ENCODE results near the gene EAF2.
"Not testable (repeated sequence)": the region's sequence is repeated elsewhere in the genome, so short reads cannot be mapped to it uniquely, and the experiment has no call there.

Gene EAF2

GRCh38 chr3:121855555-121855954, 20.5 kb downstream of the EAF2 start:
- H2AK5ac ChIP-seq (ENCODE audit: low read depth, low read length), result no peak overlapping the region
- no peak overlapping the region for H2BK5ac ChIP-seq (ENCODE audit: low read length)
- H3K27me3 ChIP-seq (ENCODE audit: control insufficient read depth in 3 of 3, insufficient read depth in 3 of 3, low read depth in 1 of 3, low read length in 3 of 3), result no peaks in the 10 kb centered on the region
- H4K91ac ChIP-seq (ENCODE audit: low read depth, low read length, poor library complexity), result no peak overlapping the region
- no peak overlapping the region for H2AFZ ChIP-seq (ENCODE audit: low read length)
- H4K8ac ChIP-seq (ENCODE audit: low read depth, low read length), result no peak overlapping the region
- H3K4ac ChIP-seq (ENCODE audit: low read length), result no peak overlapping the region
- H3K4me3 ChIP-seq (ENCODE audit: low read length in 2 of 2), result no peak overlapping the region
- H3K14ac ChIP-seq (ENCODE audit: low read length), result no peak overlapping the region
- no peak overlapping the region for H3K4me2 ChIP-seq (ENCODE audit: insufficient read depth, low read length, poor library complexity, severe bottlenecking)
- H3K27ac ChIP-seq (replicated peaks; ENCODE audit: low read length), result no peak overlapping the region
- no peaks in the 10 kb centered on the region for H3K79me1 ChIP-seq (ENCODE audit: low read depth, low read length)
- H3K9ac ChIP-seq (ENCODE audit: low read depth, low read length, poor library complexity), result no peak overlapping the region
- H3K36me3 ChIP-seq (replicated peaks in 1 of 2; ENCODE audit: control insufficient read depth in 2 of 2, insufficient read depth in 2 of 2, low read length in 2 of 2), result peaks cover 0 to 3% of the 10 kb centered on the region in 2 donors
- WGBS, 2 donors (ENCODE audit: extremely low coverage in 2 of 2, insufficient read length in 2 of 2, insufficient replicate concordance in 1 of 2), result no CpG with 5 or more reads among the region's 5 CpGs
- no peak overlapping the region for H3K18ac ChIP-seq (ENCODE audit: low read length)
- no peak overlapping the region for H2BK120ac ChIP-seq (ENCODE audit: low read depth, low read length)
- no peak overlapping the region for H2BK15ac ChIP-seq (ENCODE audit: low read length)
- H2BK12ac ChIP-seq (ENCODE audit: low read length), result no peak overlapping the region
- no peaks in the 10 kb centered on the region for H3K4me1 ChIP-seq (ENCODE audit: control insufficient read depth in 2 of 2, insufficient read depth in 1 of 2, low read depth in 1 of 2, low read length in 2 of 2)
- no peak for DNase-seq (ENCODE audit: low spot score)
- no peak overlapping the region for H3K23ac ChIP-seq (ENCODE audit: low read depth, low read length, poor library complexity)
- H3K9me3 ChIP-seq (replicated peaks in 1 of 2; ENCODE audit: control insufficient read depth in 2 of 2, insufficient read depth in 1 of 2, low read depth in 1 of 2, low read length in 2 of 2), result no peaks in the 10 kb centered on the region

GRCh38 chr3:121857778-121858177, 22.8 kb downstream of the EAF2 start:
- H3K4me3 ChIP-seq (ENCODE audit: low read length in 2 of 2); H3K79me1 ChIP-seq (ENCODE audit: low read depth, low read length); H3K36me3 ChIP-seq (replicated peaks in 1 of 2; ENCODE audit: control insufficient read depth in 2 of 2, insufficient read depth in 2 of 2, low read length in 2 of 2); H4K8ac ChIP-seq (ENCODE audit: low read depth, low read length); H4K91ac ChIP-seq (ENCODE audit: low read depth, low read length, poor library complexity); H3K27ac ChIP-seq (replicated peaks; ENCODE audit: low read length); H3K9me3 ChIP-seq (replicated peaks in 1 of 2; ENCODE audit: control insufficient read depth in 2 of 2, insufficient read depth in 1 of 2, low read depth in 1 of 2, low read length in 2 of 2); H2BK120ac ChIP-seq (ENCODE audit: low read depth, low read length); H3K18ac ChIP-seq (ENCODE audit: low read length); H3K9ac ChIP-seq (ENCODE audit: low read depth, low read length, poor library complexity); H3K4me2 ChIP-seq (ENCODE audit: insufficient read depth, low read length, poor library complexity, severe bottlenecking); H2BK15ac ChIP-seq (ENCODE audit: low read length); H3K27me3 ChIP-seq (ENCODE audit: control insufficient read depth in 3 of 3, insufficient read depth in 3 of 3, low read depth in 1 of 3, low read length in 3 of 3); H2BK12ac ChIP-seq (ENCODE audit: low read length); H3K4me1 ChIP-seq (ENCODE audit: control insufficient read depth in 2 of 2, insufficient read depth in 1 of 2, low read depth in 1 of 2, low read length in 2 of 2); H2AFZ ChIP-seq (ENCODE audit: low read length); H2BK5ac ChIP-seq (ENCODE audit: low read length); H3K4ac ChIP-seq (ENCODE audit: low read length); DNase-seq (ENCODE audit: low spot score); H3K14ac ChIP-seq (ENCODE audit: low read length); H2AK5ac ChIP-seq (ENCODE audit: low read depth, low read length); H3K23ac ChIP-seq (ENCODE audit: low read depth, low read length, poor library complexity): not testable (repeated sequence)
- WGBS, 2 donors (ENCODE audit: extremely low coverage in 2 of 2, insufficient read length in 2 of 2, insufficient replicate concordance in 1 of 2), result no CpG with 5 or more reads among the region's 5 CpGs

- not testable (repeated sequence) for H2AK5ac ChIP-seq (ENCODE audit: low read depth, low read length); H3K4me1 ChIP-seq (ENCODE audit: control insufficient read depth in 2 of 2, insufficient read depth in 1 of 2, low read depth in 1 of 2, low read length in 2 of 2); H3K27ac ChIP-seq (replicated peaks; ENCODE audit: low read length); H4K8ac ChIP-seq (ENCODE audit: low read depth, low read length); H2BK120ac ChIP-seq (ENCODE audit: low read depth, low read length); DNase-seq (ENCODE audit: low spot score); H3K9me3 ChIP-seq (replicated peaks in 1 of 2; ENCODE audit: control insufficient read depth in 2 of 2, insufficient read depth in 1 of 2, low read depth in 1 of 2, low read length in 2 of 2); H2BK15ac ChIP-seq (ENCODE audit: low read length); H3K9ac ChIP-seq (ENCODE audit: low read depth, low read length, poor library complexity); H2AFZ ChIP-seq (ENCODE audit: low read length); H3K36me3 ChIP-seq (replicated peaks in 1 of 2; ENCODE audit: control insufficient read depth in 2 of 2, insufficient read depth in 2 of 2, low read length in 2 of 2); H3K27me3 ChIP-seq (ENCODE audit: control insufficient read depth in 3 of 3, insufficient read depth in 3 of 3, low read depth in 1 of 3, low read length in 3 of 3); H3K23ac ChIP-seq (ENCODE audit: low read depth, low read length, poor library complexity); H3K18ac ChIP-seq (ENCODE audit: low read length); H3K4me2 ChIP-seq (ENCODE audit: insufficient read depth, low read length, poor library complexity, severe bottlenecking); H3K14ac ChIP-seq (ENCODE audit: low read length); H4K91ac ChIP-seq (ENCODE audit: low read depth, low read length, poor library complexity); H3K4ac ChIP-seq (ENCODE audit: low read length); H3K79me1 ChIP-seq (ENCODE audit: low read depth, low read length); H2BK12ac ChIP-seq (ENCODE audit: low read length); H2BK5ac ChIP-seq (ENCODE audit: low read length); H3K4me3 ChIP-seq (ENCODE audit: low read length in 2 of 2)
- no CpG with 5 or more reads among the region's 9 CpGs for WGBS, 2 donors (ENCODE audit: extremely low coverage in 2 of 2, insufficient read length in 2 of 2, insufficient replicate concordance in 1 of 2)
Measured at GRCh38 chr3:121863247-121863646, 28.2 kb downstream of the EAF2 start.

GRCh38 chr3:121863801-121864200, 28.8 kb downstream of the EAF2 start:
- no peak overlapping the region for H2BK15ac ChIP-seq (ENCODE audit: low read length)
- H3K36me3 ChIP-seq (replicated peaks in 1 of 2; ENCODE audit: control insufficient read depth in 2 of 2, insufficient read depth in 2 of 2, low read length in 2 of 2), result no peaks in the 10 kb centered on the region
- no peak overlapping the region for H4K8ac ChIP-seq (ENCODE audit: low read depth, low read length)
- no peak overlapping the region for H3K18ac ChIP-seq (ENCODE audit: low read length)
- no peak overlapping the region for H3K4ac ChIP-seq (ENCODE audit: low read length)
- H2BK120ac ChIP-seq (ENCODE audit: low read depth, low read length), result no peak overlapping the region
- H3K9me3 ChIP-seq (replicated peaks in 1 of 2; ENCODE audit: control insufficient read depth in 2 of 2, insufficient read depth in 1 of 2, low read depth in 1 of 2, low read length in 2 of 2), result peaks cover 2 to 4% of the 10 kb centered on the region in 2 donors
- H3K79me1 ChIP-seq (ENCODE audit: low read depth, low read length), result no peaks in the 10 kb centered on the region
- H3K27me3 ChIP-seq (ENCODE audit: control insufficient read depth in 3 of 3, insufficient read depth in 3 of 3, low read depth in 1 of 3, low read length in 3 of 3), result no peaks in the 10 kb centered on the region
- H4K91ac ChIP-seq (ENCODE audit: low read depth, low read length, poor library complexity), result no peak overlapping the region
- DNase-seq (ENCODE audit: low spot score), result no peak
- H2AFZ ChIP-seq (ENCODE audit: low read length), result no peak overlapping the region
- H3K14ac ChIP-seq (ENCODE audit: low read length), result no peak overlapping the region
- H2BK5ac ChIP-seq (ENCODE audit: low read length), result no peak overlapping the region
- H3K9ac ChIP-seq (ENCODE audit: low read depth, low read length, poor library complexity), result no peak overlapping the region
- H3K27ac ChIP-seq (replicated peaks; ENCODE audit: low read length), result no peak overlapping the region
- H3K4me3 ChIP-seq (ENCODE audit: low read length in 2 of 2), result no peak overlapping the region
- no peaks in the 10 kb centered on the region for H3K4me1 ChIP-seq (ENCODE audit: control insufficient read depth in 2 of 2, insufficient read depth in 1 of 2, low read depth in 1 of 2, low read length in 2 of 2)
- H3K4me2 ChIP-seq (ENCODE audit: insufficient read depth, low read length, poor library complexity, severe bottlenecking), result no peak overlapping the region
- no peak overlapping the region for H2BK12ac ChIP-seq (ENCODE audit: low read length)
- no peak overlapping the region for H2AK5ac ChIP-seq (ENCODE audit: low read depth, low read length)
- no peak overlapping the region for H3K23ac ChIP-seq (ENCODE audit: low read depth, low read length, poor library complexity)
